Measurements from ENCODE around the gene PBLD.
A peak's percentile ranks its signal among the peaks of the same experiment; 100 is the strongest.
"Not testable (repeated sequence)": the region's sequence is repeated elsewhere in the genome, so short reads cannot be mapped to it uniquely, and the experiment has no call there.

PBLD gene

DNA sequence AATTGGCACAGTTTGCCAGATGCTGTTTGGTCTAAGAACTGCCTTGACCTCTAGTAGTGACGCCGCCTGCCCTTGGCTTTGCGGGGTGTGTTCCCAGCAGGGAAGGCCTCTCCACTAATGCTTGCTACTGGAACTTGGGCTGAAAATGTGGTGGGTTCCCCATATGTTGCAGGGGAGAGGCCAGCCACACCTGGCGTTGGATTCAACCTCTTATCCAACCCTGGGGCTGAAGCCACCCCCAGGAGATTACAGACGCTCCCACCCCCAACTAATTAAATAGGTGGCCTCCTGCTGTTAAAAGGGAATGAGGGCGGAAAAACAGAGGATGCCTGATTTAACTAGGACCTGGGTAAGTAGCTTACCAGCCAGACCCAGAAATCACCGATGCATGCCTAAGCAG is 81.6 kb downstream of the PBLD start:
- H2BK5ac ChIP-seq (ENCODE audit: low read depth, low read length, poor library complexity) = no peak overlapping the region
- no peak overlapping the region for H4K12ac ChIP-seq (ENCODE audit: low read depth, low read length)
- no peak for DNase-seq
- H2AK5ac ChIP-seq (ENCODE audit: low read length) = no peak overlapping the region
- H3K4me3 ChIP-seq (ENCODE audit: low read depth, low read length) = no peak overlapping the region
- H3K9ac ChIP-seq (ENCODE audit: low read length) = no peak overlapping the region
- no peaks in the 10 kb centered on the region for H3K79me1 ChIP-seq (ENCODE audit: low read length)
- no peak overlapping the region for H3K4me2 ChIP-seq (ENCODE audit: low read length)
- H2BK120ac ChIP-seq (ENCODE audit: insufficient read depth, low read length, poor library complexity) = no peak overlapping the region
- WGBS (ENCODE audit: extremely low coverage, insufficient coverage, insufficient read length) = no CpG with 5 or more reads among the region's 7 CpGs
- H4K8ac ChIP-seq (ENCODE audit: low read depth, low read length) = no peak overlapping the region
- no peak overlapping the region for H4K91ac ChIP-seq (ENCODE audit: low read depth, low read length)
- H3K18ac ChIP-seq (ENCODE audit: low read length) = no peak overlapping the region
- no peak overlapping the region for H2BK12ac ChIP-seq (ENCODE audit: low read length)
- no peak overlapping the region for H3K27ac ChIP-seq (ENCODE audit: low read depth, low read length)
- H2AFZ ChIP-seq (ENCODE audit: insufficient read depth, low read length, poor library complexity) = no peak overlapping the region
- H3K9me3 ChIP-seq (ENCODE audit: insufficient read depth, low read depth, low read length) = no peaks in the 10 kb centered on the region
- no peaks in the 10 kb centered on the region for H3K4me1 ChIP-seq (ENCODE audit: control insufficient read depth in 1 of 2, insufficient read depth in 2 of 2, low read length in 2 of 2)
- H3K79me2 ChIP-seq (ENCODE audit: control insufficient read depth, insufficient read depth, low read length, poor library complexity) = no peaks in the 10 kb centered on the region
- H3K36me3 ChIP-seq (ENCODE audit: control insufficient read depth in 1 of 2, insufficient read depth in 2 of 2, low read length in 2 of 2) = no peaks in the 10 kb centered on the region
- H3K14ac ChIP-seq (ENCODE audit: low read length) = no peak overlapping the region
- H3K27me3 ChIP-seq (ENCODE audit: insufficient read depth, low read length) = no peaks in the 10 kb centered on the region
- peak overlapping the region; percentile 70 for H3K23ac ChIP-seq (ENCODE audit: low read length)
- H3K4ac ChIP-seq (ENCODE audit: low read depth, low read length) = no peak overlapping the region

DNA sequence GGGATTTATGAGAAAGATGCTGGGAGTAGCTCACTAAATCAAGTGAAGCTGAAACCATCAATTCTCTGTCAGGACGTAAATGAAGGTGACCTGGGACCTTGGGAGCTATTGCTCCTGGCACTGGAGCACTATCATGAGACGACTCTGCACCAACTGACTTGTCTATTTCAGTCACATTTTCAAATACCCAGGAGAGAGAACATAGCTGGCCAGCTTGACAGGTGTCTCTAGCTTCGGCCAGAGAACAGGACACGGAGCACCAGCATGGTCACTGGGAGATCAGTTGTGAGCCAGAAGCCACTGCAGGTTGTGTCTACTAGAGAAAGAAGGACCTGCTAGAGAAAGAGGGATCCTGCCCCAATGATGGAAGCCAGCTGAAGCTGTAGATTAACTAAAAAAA is 83.4 kb downstream of the PBLD start:
- Histone ChIP-seq H4K12ac (ENCODE audit: low read depth, low read length) (no peak overlapping the region), H3K79me2 (ENCODE audit: control insufficient read depth, insufficient read depth, low read length, poor library complexity) (no peaks in the 10 kb centered on the region), H2AK5ac (ENCODE audit: low read length) (no peak overlapping the region), H2BK120ac (ENCODE audit: insufficient read depth, low read length, poor library complexity) (no peak overlapping the region), H3K9ac (ENCODE audit: low read length) (no peak overlapping the region), H3K14ac (ENCODE audit: low read length) (no peak overlapping the region), H2BK5ac (ENCODE audit: low read depth, low read length, poor library complexity) (no peak overlapping the region), H3K4me3 (ENCODE audit: low read depth, low read length) (no peak overlapping the region), H2BK12ac (ENCODE audit: low read length) (no peak overlapping the region), H4K8ac (ENCODE audit: low read depth, low read length) (no peak overlapping the region), H3K4me2 (ENCODE audit: low read length) (no peak overlapping the region), H3K9me3 (ENCODE audit: insufficient read depth, low read depth, low read length) (no peaks in the 10 kb centered on the region), H3K4ac (ENCODE audit: low read depth, low read length) (no peak overlapping the region), H3K36me3 (ENCODE audit: control insufficient read depth in 1 of 2, insufficient read depth in 2 of 2, low read length in 2 of 2) (no peaks in the 10 kb centered on the region), H3K18ac (ENCODE audit: low read length) (no peak overlapping the region), H3K4me1 (ENCODE audit: control insufficient read depth in 1 of 2, insufficient read depth in 2 of 2, low read length in 2 of 2) (no peaks in the 10 kb centered on the region), H4K91ac (ENCODE audit: low read depth, low read length) (no peak overlapping the region), H3K27ac (ENCODE audit: low read depth, low read length) (no peak overlapping the region), H3K79me1 (ENCODE audit: low read length) (no peaks in the 10 kb centered on the region), H2AFZ (ENCODE audit: insufficient read depth, low read length, poor library complexity) (no peak overlapping the region), H3K27me3 (ENCODE audit: insufficient read depth, low read length) (no peaks in the 10 kb centered on the region), H3K23ac (ENCODE audit: low read length) (no peak overlapping the region)
- no CpG with 5 or more reads among the region's 4 CpGs for WGBS (ENCODE audit: extremely low coverage, insufficient coverage, insufficient read length)
- DNase-seq = no peak

DNA sequence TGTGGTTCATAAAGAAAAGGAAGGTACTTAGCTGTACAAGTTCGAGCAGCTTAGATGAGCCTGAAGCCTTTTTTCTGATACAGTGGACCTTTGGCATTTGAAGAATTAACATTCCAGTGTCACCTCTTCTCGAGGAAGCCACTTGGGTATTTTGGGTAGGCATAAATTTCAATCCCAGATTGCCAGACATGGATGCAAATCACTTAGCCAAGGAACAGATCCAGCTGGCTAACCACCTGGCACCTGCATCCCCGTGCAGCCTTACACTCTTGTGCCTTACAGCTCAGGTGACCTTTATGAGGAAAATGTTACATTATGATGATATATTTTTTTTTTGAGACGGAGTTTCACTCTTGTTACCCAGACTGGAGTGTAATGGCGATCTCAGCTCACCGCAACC is 84.8 kb downstream of the PBLD start:
- H3K79me1 ChIP-seq (ENCODE audit: low read length) = no peaks in the 10 kb centered on the region

DNA sequence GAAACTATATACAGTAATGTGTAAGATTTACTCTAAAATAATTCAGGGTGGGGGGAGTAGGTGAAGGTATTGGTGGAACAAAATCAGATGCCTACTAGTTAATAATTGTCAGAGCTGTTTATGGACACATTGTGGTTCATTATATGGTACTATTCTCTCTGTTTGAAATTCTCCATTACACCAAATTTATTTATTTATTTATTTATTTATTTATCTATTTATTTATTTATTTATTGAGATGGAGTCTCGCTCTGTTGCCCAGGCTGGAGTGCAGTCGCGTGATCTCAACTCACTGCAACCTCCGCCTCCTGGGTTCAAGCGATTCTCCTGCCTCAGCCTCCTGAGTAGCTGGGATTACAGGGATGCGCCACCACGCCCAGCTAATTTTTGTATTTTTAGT is 86.3 kb downstream of the PBLD start:
- DNase-seq = not testable (repeated sequence)

More for the DNA sequence above, 84.8 kb downstream of the PBLD start:
- Histone ChIP-seq H2BK12ac (ENCODE audit: low read length) (no peak overlapping the region), H4K12ac (ENCODE audit: low read depth, low read length) (no peak overlapping the region), H3K27ac (ENCODE audit: low read depth, low read length) (no peak overlapping the region), H3K9me3 (ENCODE audit: insufficient read depth, low read depth, low read length) (no peaks in the 10 kb centered on the region), H2BK120ac (ENCODE audit: insufficient read depth, low read length, poor library complexity) (no peak overlapping the region), H3K23ac (ENCODE audit: low read length) (no peak overlapping the region), H4K91ac (ENCODE audit: low read depth, low read length) (no peak overlapping the region), H3K27me3 (ENCODE audit: insufficient read depth, low read length) (no peaks in the 10 kb centered on the region), H3K9ac (ENCODE audit: low read length) (no peak overlapping the region), H3K14ac (ENCODE audit: low read length) (no peak overlapping the region), H2AFZ (ENCODE audit: insufficient read depth, low read length, poor library complexity) (no peak overlapping the region), H2AK5ac (ENCODE audit: low read length) (no peak overlapping the region), H3K79me2 (ENCODE audit: control insufficient read depth, insufficient read depth, low read length, poor library complexity) (no peaks in the 10 kb centered on the region), H3K4me3 (ENCODE audit: low read depth, low read length) (no peak overlapping the region), H3K4me2 (ENCODE audit: low read length) (no peak overlapping the region), H3K4me1 (ENCODE audit: control insufficient read depth in 1 of 2, insufficient read depth in 2 of 2, low read length in 2 of 2) (no peaks in the 10 kb centered on the region), H3K4ac (ENCODE audit: low read depth, low read length) (no peak overlapping the region), H4K8ac (ENCODE audit: low read depth, low read length) (no peak overlapping the region), H2BK5ac (ENCODE audit: low read depth, low read length, poor library complexity) (no peak overlapping the region), H3K18ac (ENCODE audit: low read length) (no peak overlapping the region), H3K36me3 (ENCODE audit: control insufficient read depth in 1 of 2, insufficient read depth in 2 of 2, low read length in 2 of 2) (no peaks in the 10 kb centered on the region)
- DNase-seq = no peak
- whole genome bisulfite sequencing (ENCODE audit: extremely low coverage, insufficient coverage, insufficient read length) = no CpG with 5 or more reads among the region's 6 CpGs

More for the DNA sequence above, 86.3 kb downstream of the PBLD start:
- H3K27ac ChIP-seq (ENCODE audit: low read depth, low read length); H2BK120ac ChIP-seq (ENCODE audit: insufficient read depth, low read length, poor library complexity); H3K36me3 ChIP-seq (ENCODE audit: control insufficient read depth in 1 of 2, insufficient read depth in 2 of 2, low read length in 2 of 2); H3K9ac ChIP-seq (ENCODE audit: low read length); H2BK5ac ChIP-seq (ENCODE audit: low read depth, low read length, poor library complexity); H3K4me2 ChIP-seq (ENCODE audit: low read length); H2AK5ac ChIP-seq (ENCODE audit: low read length); H4K12ac ChIP-seq (ENCODE audit: low read depth, low read length); H4K8ac ChIP-seq (ENCODE audit: low read depth, low read length); H2BK12ac ChIP-seq (ENCODE audit: low read length); H3K4me1 ChIP-seq (ENCODE audit: control insufficient read depth in 1 of 2, insufficient read depth in 2 of 2, low read length in 2 of 2); H3K14ac ChIP-seq (ENCODE audit: low read length); H3K23ac ChIP-seq (ENCODE audit: low read length); H3K9me3 ChIP-seq (ENCODE audit: insufficient read depth, low read depth, low read length); H3K79me1 ChIP-seq (ENCODE audit: low read length); H2AFZ ChIP-seq (ENCODE audit: insufficient read depth, low read length, poor library complexity); H3K18ac ChIP-seq (ENCODE audit: low read length); H3K79me2 ChIP-seq (ENCODE audit: control insufficient read depth, insufficient read depth, low read length, poor library complexity); H3K4ac ChIP-seq (ENCODE audit: low read depth, low read length); H3K27me3 ChIP-seq (ENCODE audit: insufficient read depth, low read length); H3K4me3 ChIP-seq (ENCODE audit: low read depth, low read length); H4K91ac ChIP-seq (ENCODE audit: low read depth, low read length): not testable (repeated sequence)
- no CpG with 5 or more reads among the region's 7 CpGs for WGBS (ENCODE audit: extremely low coverage, insufficient coverage, insufficient read length)
